Esophagus muscularis mucosa (tissue), 4 donors: ENCODE data around the gene STAT6. TPM values are rescaled to one million over a fixed set of nuclear protein-coding genes. Genes with fewer than 3 reads are reported as not detected.

ENCODE experiments used
- DNase-seq: peaks from one replicate; pipeline ENCODE4 v3.0.0-alpha.2; 2017; ENCODE audit errors: extremely low spot score
- H3K27ac ChIP-seq, 4 donors: fragments of 200-600 bp; sonication (generic); replicated peaks in 1 of 4; 1 replicate in 3 of 4; 2 replicates in 1 of 4; pipeline ENCODE4 v1.5.1; 2016 to 2019; ENCODE audit warnings: mild to moderate bottlenecking in 1 of 4
- H3K27me3 ChIP-seq, 4 donors: fragments of 200-600 bp; sonication (generic); one replicate each; pipeline versions ENCODE4 v1.5.1 to v1.6.0; 2016 to 2019
- H3K36me3 ChIP-seq, 4 donors: fragments of 200-600 bp; sonication (generic); one replicate each; pipeline ENCODE4 v1.5.1; 2016 to 2019
- H3K4me1 ChIP-seq, 4 donors: fragments of 200-600 bp; sonication (generic); one replicate each; pipeline ENCODE4 v1.5.1; 2016 to 2019
- H3K4me3 ChIP-seq, 4 donors: fragments of 200-600 bp; sonication (generic); 1 replicate in 2 of 4; 2 replicates in 2 of 4; pipeline ENCODE4 v1.5.1; 2016 to 2019; ENCODE audit warnings: mild to moderate bottlenecking in 4 of 4, moderate library complexity in 1 of 4
- H3K9me3 ChIP-seq, 4 donors: fragments of 200-600 bp; sonication (generic); 1 replicate in 3 of 4; 2 replicates in 1 of 4; pipeline ENCODE4 v1.5.1; 2016 to 2019
- CTCF ChIP-seq, 3 experiments: fragments of 200-600 bp in 2 of 3; fragments of 450-650 bp in 1 of 3; sonication (generic) in 2 of 3; IDR thresholded peaks; one replicate each; pipeline ENCODE4 v1.5.1; 2017 to 2019; ENCODE audit warnings: antibody characterized with exemption in 3 of 3, mild to moderate bottlenecking in 2 of 3, moderate library complexity in 1 of 3
- EP300 ChIP-seq: sonication (generic); formaldehyde crosslinking; IDR thresholded peaks from one replicate; pipeline ENCODE4 v1.6.1; 2017; ENCODE audit warnings: antibody characterized with exemption
- POLR2A ChIP-seq: fragments of 450-650 bp; IDR thresholded peaks from one replicate; pipeline ENCODE4 v1.6.1; 2017; ENCODE audit warnings: antibody characterized with exemption, moderate library complexity, mild to moderate bottlenecking, low read depth
- POLR2AphosphoS5 ChIP-seq, 2 donors: sonication (generic); formaldehyde crosslinking; IDR thresholded peaks; one replicate each; pipeline ENCODE4 v1.6.1; 2017; ENCODE audit warnings: antibody characterized with exemption in 2 of 2
- WGBS: methylation state at CpG from one replicate; pipeline ENCODE4 v1.1.5; 2018; 5-methylcytosine and 5-hydroxymethylcytosine counted together
- intact Hi-C: fragments of 100-400 bp; cut with DNase I; formaldehyde crosslinking; loops from one replicate; pipeline ENCODE4 v1.15.1; 2023
- total RNA-seq, 4 donors: library from RNA; depleted of rRNA; stranded (reverse); fragments of >200 nt; gene quantifications; one replicate each; pipeline versions ENCODE4 v1.1.0 to v1.2.1, GENCODE V29; 2016

STAT6 gene
- total RNA-seq, 4 donors from 2014 or later, result 111 to 168 (median 157) TPM

GRCh38 chr12:57104292-57104910, 6.8 kb downstream of the STAT6 start:
- WGBS, result 100% methylated on average over 3 of the region's 12 CpGs
- H3K4me1 ChIP-seq, result peaks cover 6 to 42% (median 36%) of the 10 kb centered on the region in 4 donors
- peaks cover 40 to 86% (median 69%) of the 10 kb centered on the region in 4 donors for H3K36me3 ChIP-seq
- H3K4me3 ChIP-seq, result no peak overlapping the region
- TF ChIP-seq EP300 (no peak), POLR2A (no peak), CTCF (IDR thresholded peaks at IDR 0.05) (no peak), POLR2AphosphoS5 (IDR thresholded peaks at IDR 0.05) (no peak)
- H3K27ac ChIP-seq, result no peak overlapping the region
- intact Hi-C loops, result no loop called here
- no peaks in the 10 kb centered on the region for H3K9me3 ChIP-seq
- no peak for DNase-seq
- H3K27me3 ChIP-seq, result no peaks in the 10 kb centered on the region

GRCh38 chr12:57103856-57104255, 7.3 kb downstream of the STAT6 start:
- peaks cover 2 to 39% (median 31%) of the 10 kb centered on the region in 4 donors for H3K4me1 ChIP-seq
- intact Hi-C loops, result no loop called here
- no peak overlapping the region for H3K4me3 ChIP-seq
- peaks cover 45 to 91% (median 75%) of the 10 kb centered on the region in 4 donors for H3K36me3 ChIP-seq
- TF ChIP-seq CTCF (IDR thresholded peaks at IDR 0.05) (no peak), EP300 (no peak), POLR2A (no peak), POLR2AphosphoS5 (IDR thresholded peaks at IDR 0.05) (no peak)
- WGBS, result 90% methylated on average over 7 of the region's 7 CpGs
- no peaks in the 10 kb centered on the region for H3K9me3 ChIP-seq
- H3K27ac ChIP-seq, result no peak overlapping the region
- H3K27me3 ChIP-seq, result no peaks in the 10 kb centered on the region
- DNase-seq, result no peak

- peaks cover 0 to 25% (median 13%) of the 10 kb centered on the region in 4 donors for H3K4me1 ChIP-seq
- peak overlapping the region in 2 of 4 donors; percentile 14 to 37 for H3K27ac ChIP-seq
- no peak overlapping the region for H3K4me3 ChIP-seq
- no peak for TF ChIP-seq POLR2A
- H3K36me3 ChIP-seq, result peaks cover 59 to 95% (median 79%) of the 10 kb centered on the region in 4 donors
- no peaks in the 10 kb centered on the region for H3K27me3 ChIP-seq
- WGBS, result 89% methylated on average over 9 of the region's 15 CpGs
- intact Hi-C loops, result no loop called here
- H3K9me3 ChIP-seq, result no peaks in the 10 kb centered on the region
- DNase-seq, result no peak
Observed at GRCh38 chr12:57101892-57102695, 9.1 kb downstream of the STAT6 start.

GRCh38 chr12:57099766-57100165, 11.4 kb downstream of the STAT6 start:
- intact Hi-C loops, result loop anchor here (10.0 kb wide), 1 partner anchor 465 kb away; the partner anchor contains the start of gene BAZ2A
- no peaks in the 10 kb centered on the region for H3K27me3 ChIP-seq

More at GRCh38 chr12:57099766-57100165, 11.4 kb downstream of the STAT6 start:
- H3K36me3 ChIP-seq, result peaks cover 62 to 95% (median 79%) of the 10 kb centered on the region in 4 donors
- peak overlapping the region in 1 of 4 donors; percentile 14 for H3K27ac ChIP-seq
- no peak for TF ChIP-seq POLR2A
- no peak for TF ChIP-seq CTCF (IDR thresholded peaks at IDR 0.05)
- TF ChIP-seq EP300, result no peak
- TF ChIP-seq POLR2AphosphoS5 (IDR thresholded peaks at IDR 0.05), result no peak
- no peaks in the 10 kb centered on the region for H3K9me3 ChIP-seq
- peaks cover 0 to 23% (median 13%) of the 10 kb centered on the region in 4 donors for H3K4me1 ChIP-seq
- DNase-seq, result no peak
- WGBS, result 62% methylated on average over 12 of the region's 12 CpGs
- no peak overlapping the region for H3K4me3 ChIP-seq
